Measurements from ENCODE around the gene STK32B.
"Not testable (repeated sequence)": the region's sequence is repeated elsewhere in the genome, so short reads cannot be mapped to it uniquely, and the experiment has no call there.

The STK32B gene

DNA sequence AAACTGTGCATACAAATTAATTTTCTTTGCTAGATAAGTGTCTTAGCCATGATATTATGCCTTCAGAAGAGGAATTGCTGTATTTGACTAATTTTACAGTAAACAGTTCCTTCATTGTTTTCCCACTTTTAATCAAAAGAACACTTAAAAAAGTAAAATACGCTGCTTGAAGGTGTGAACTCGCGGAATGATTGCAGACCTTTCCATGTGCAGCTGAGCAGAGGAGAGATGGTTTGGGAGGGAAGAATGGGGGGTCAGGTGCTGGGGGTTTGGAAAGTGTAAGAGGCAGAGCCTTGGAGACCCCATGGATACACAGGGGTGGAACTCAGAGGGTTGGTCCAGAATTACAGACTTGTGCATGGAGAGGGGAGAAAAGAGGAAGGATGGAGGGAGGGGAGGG, 47.4 kb upstream of the STK32B start:
- H3K79me2 ChIP-seq (ENCODE audit: insufficient read depth, low read length): no peaks in the 10 kb centered on the region
- H3K4me1 ChIP-seq (ENCODE audit: insufficient read depth, low read length, poor library complexity, severe bottlenecking): no peaks in the 10 kb centered on the region
- H3K9ac ChIP-seq (ENCODE audit: low read depth, low read length, poor library complexity, severe bottlenecking): no peak overlapping the region
- no peaks in the 10 kb centered on the region for H3K27me3 ChIP-seq (ENCODE audit: insufficient read depth, low read length, poor library complexity, severe bottlenecking)
- no peak overlapping the region for H3K4me2 ChIP-seq (ENCODE audit: low read depth, low read length, poor library complexity, severe bottlenecking)
- H3K4me3 ChIP-seq (ENCODE audit: low read length, poor library complexity, severe bottlenecking): no peak overlapping the region
- no peaks in the 10 kb centered on the region for H3K9me2 ChIP-seq (replicated peaks; ENCODE audit: low read depth, low read length)
- H3F3A ChIP-seq (ENCODE audit: low read depth): no peaks in the 10 kb centered on the region
- no peaks in the 10 kb centered on the region for H3K36me3 ChIP-seq (ENCODE audit: insufficient read depth, low read length)
- H4K20me1 ChIP-seq (ENCODE audit: insufficient read depth, low read length, poor library complexity, severe bottlenecking): no peaks in the 10 kb centered on the region
- no peak for TF ChIP-seq EZH2phosphoT487 (IDR thresholded peaks at IDR 0.05; ENCODE audit: borderline replicate concordance)
- TF ChIP-seq, protein P1, sequence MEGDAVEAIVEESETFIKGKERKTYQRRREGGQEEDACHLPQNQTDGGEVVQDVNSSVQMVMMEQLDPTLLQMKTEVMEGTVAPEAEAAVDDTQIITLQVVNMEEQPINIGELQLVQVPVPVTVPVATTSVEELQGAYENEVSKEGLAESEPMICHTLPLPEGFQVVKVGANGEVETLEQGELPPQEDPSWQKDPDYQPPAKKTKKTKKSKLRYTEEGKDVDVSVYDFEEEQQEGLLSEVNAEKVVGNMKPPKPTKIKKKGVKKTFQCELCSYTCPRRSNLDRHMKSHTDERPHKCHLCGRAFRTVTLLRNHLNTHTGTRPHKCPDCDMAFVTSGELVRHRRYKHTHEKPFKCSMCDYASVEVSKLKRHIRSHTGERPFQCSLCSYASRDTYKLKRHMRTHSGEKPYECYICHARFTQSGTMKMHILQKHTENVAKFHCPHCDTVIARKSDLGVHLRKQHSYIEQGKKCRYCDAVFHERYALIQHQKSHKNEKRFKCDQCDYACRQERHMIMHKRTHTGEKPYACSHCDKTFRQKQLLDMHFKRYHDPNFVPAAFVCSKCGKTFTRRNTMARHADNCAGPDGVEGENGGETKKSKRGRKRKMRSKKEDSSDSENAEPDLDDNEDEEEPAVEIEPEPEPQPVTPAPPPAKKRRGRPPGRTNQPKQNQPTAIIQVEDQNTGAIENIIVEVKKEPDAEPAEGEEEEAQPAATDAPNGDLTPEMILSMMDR (conservative IDR thresholded peaks at IDR 0.05; ENCODE audit: low read length): no peak
- H3K9me3 ChIP-seq (ENCODE audit: insufficient read depth, low read depth, low read length): no peaks in the 10 kb centered on the region; the same call in 1 of the 2 replicates
- H2AFZ ChIP-seq (ENCODE audit: low read length): no peak overlapping the region

DNA sequence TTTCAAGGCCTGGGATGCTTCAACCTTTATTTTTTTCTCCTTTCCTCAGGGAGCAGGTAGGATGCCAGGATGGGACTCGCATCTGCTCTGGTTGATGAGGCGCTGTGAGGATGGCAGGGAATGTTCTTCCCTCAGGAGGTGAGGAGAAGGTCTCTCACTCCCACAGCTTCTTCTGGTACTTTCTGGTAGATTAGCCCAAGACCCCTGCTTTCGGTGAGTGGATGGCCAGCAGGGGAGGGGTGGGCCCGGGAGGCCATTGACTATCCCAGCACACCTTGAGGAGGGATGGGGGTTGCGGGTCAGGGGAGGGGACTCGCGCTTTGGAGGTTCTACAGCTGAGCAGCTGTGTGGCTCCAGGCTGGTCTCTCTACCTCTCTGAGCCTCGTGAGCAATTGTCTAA, 46.8 kb upstream of the STK32B start:
- H3K4me1 ChIP-seq (ENCODE audit: insufficient read depth, low read length, poor library complexity, severe bottlenecking): no peaks in the 10 kb centered on the region
- H3K9me2 ChIP-seq (replicated peaks; ENCODE audit: low read depth, low read length): no peaks in the 10 kb centered on the region
- H3K36me3 ChIP-seq (ENCODE audit: insufficient read depth, low read length): no peaks in the 10 kb centered on the region
- TF ChIP-seq EZH2phosphoT487 (IDR thresholded peaks at IDR 0.05; ENCODE audit: borderline replicate concordance): no peak
- TF ChIP-seq, protein P1 (conservative IDR thresholded peaks at IDR 0.05; ENCODE audit: low read length): no peak
- no peak overlapping the region for H3K9ac ChIP-seq (ENCODE audit: low read depth, low read length, poor library complexity, severe bottlenecking)
- no peak overlapping the region for H2AFZ ChIP-seq (ENCODE audit: low read length)
- H3K79me2 ChIP-seq (ENCODE audit: insufficient read depth, low read length): no peaks in the 10 kb centered on the region
- H4K20me1 ChIP-seq (ENCODE audit: insufficient read depth, low read length, poor library complexity, severe bottlenecking): no peaks in the 10 kb centered on the region
- no peak overlapping the region for H3K4me2 ChIP-seq (ENCODE audit: low read depth, low read length, poor library complexity, severe bottlenecking)
- H3K9me3 ChIP-seq (ENCODE audit: insufficient read depth, low read depth, low read length): no peaks in the 10 kb centered on the region; the same call in 1 of the 2 replicates
- H3K4me3 ChIP-seq (ENCODE audit: low read length, poor library complexity, severe bottlenecking): no peak overlapping the region
- no peaks in the 10 kb centered on the region for H3K27me3 ChIP-seq (ENCODE audit: insufficient read depth, low read length, poor library complexity, severe bottlenecking)
- H3F3A ChIP-seq (ENCODE audit: low read depth): no peaks in the 10 kb centered on the region

DNA sequence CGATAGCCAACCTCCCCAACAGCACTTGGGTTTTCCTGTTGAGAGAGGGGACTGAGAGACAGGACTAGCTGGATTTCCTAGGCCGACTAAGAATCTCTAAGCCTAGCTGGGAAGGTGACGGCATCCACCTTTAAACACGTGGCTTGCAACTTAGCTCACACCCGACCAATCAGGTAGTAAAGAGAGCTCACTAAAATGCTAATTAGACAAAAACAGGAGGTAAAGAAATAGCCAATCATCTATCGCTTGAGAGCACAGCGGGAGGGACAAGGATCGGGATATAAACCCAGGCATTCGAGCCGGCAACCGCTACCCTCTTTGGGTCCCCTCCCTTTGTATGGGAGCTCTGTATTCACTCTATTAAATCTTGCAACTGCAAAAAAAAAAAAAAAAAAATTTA, 44.3 kb upstream of the STK32B start:
- H3K4me3 ChIP-seq (ENCODE audit: low read length, poor library complexity, severe bottlenecking); H3K36me3 ChIP-seq (ENCODE audit: insufficient read depth, low read length); H3K4me1 ChIP-seq (ENCODE audit: insufficient read depth, low read length, poor library complexity, severe bottlenecking); H3K79me2 ChIP-seq (ENCODE audit: insufficient read depth, low read length); H3K9ac ChIP-seq (ENCODE audit: low read depth, low read length, poor library complexity, severe bottlenecking); H2AFZ ChIP-seq (ENCODE audit: low read length); H4K20me1 ChIP-seq (ENCODE audit: insufficient read depth, low read length, poor library complexity, severe bottlenecking); H3K9me3 ChIP-seq (ENCODE audit: insufficient read depth, low read depth, low read length); H3K9me2 ChIP-seq (replicated peaks; ENCODE audit: low read depth, low read length); H3K4me2 ChIP-seq (ENCODE audit: low read depth, low read length, poor library complexity, severe bottlenecking); H3F3A ChIP-seq (ENCODE audit: low read depth); H3K27me3 ChIP-seq (ENCODE audit: insufficient read depth, low read length, poor library complexity, severe bottlenecking): not testable (repeated sequence)

DNA sequence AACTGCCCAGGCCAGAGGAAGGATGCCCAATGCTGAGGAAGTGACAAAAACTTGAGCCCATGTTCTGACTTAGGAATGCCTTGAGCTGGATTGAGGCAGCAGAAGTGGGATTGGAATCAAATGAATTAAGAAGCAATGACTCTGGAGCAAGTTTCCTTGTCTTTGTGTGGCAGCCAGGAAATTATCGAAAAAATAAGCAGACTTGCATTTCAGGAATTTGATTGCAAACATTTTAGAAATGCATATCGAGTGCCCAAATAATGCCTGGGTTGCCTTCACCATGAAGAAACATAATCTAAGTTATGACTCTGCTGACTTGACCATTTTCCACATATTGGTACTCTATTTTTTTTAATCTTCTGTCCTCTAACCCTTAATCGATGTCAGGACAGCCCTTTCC, 41.5 kb upstream of the STK32B start:
- Histone ChIP-seq H3K4me2 (ENCODE audit: low read depth, low read length, poor library complexity, severe bottlenecking) (no peak overlapping the region), H3K4me1 (ENCODE audit: insufficient read depth, low read length, poor library complexity, severe bottlenecking) (no peaks in the 10 kb centered on the region), H3F3A (ENCODE audit: low read depth) (no peaks in the 10 kb centered on the region), H2AFZ (ENCODE audit: low read length) (no peak overlapping the region), H3K36me3 (ENCODE audit: insufficient read depth, low read length) (no peaks in the 10 kb centered on the region), H3K4me3 (ENCODE audit: low read length, poor library complexity, severe bottlenecking) (no peak overlapping the region), H3K9ac (ENCODE audit: low read depth, low read length, poor library complexity, severe bottlenecking) (no peak overlapping the region), H3K9me2 (replicated peaks; ENCODE audit: low read depth, low read length) (no peaks in the 10 kb centered on the region), H4K20me1 (ENCODE audit: insufficient read depth, low read length, poor library complexity, severe bottlenecking) (no peaks in the 10 kb centered on the region), H3K9me3 (ENCODE audit: insufficient read depth, low read depth, low read length) (no peaks in the 10 kb centered on the region; the same call in 1 of the 2 replicates), H3K27me3 (ENCODE audit: insufficient read depth, low read length, poor library complexity, severe bottlenecking) (no peaks in the 10 kb centered on the region), H3K79me2 (ENCODE audit: insufficient read depth, low read length) (no peaks in the 10 kb centered on the region)
- TF ChIP-seq, protein P1 (conservative IDR thresholded peaks at IDR 0.05; ENCODE audit: low read length): no peak
- TF ChIP-seq EZH2phosphoT487 (IDR thresholded peaks at IDR 0.05; ENCODE audit: borderline replicate concordance): no peak

Data from Loucy (cell line).